Upper lobe of left lung (tissue), 6 donors: ENCODE measurements around the gene PCGF1. TPM values are rescaled to one million over a fixed set of nuclear protein-coding genes. Genes with fewer than 3 reads are reported as not detected.

Experiments used
- ATAC-seq, 2 donors: fragments of 200-7000 bp; cut with Tn5 transposase; one replicate each; pipeline ENCODE4 v1.9.1; 2022; ENCODE audit warnings: mild to moderate bottlenecking in 2 of 2, moderate library complexity in 2 of 2; ENCODE audit not compliant: low FRiP score in 2 of 2
- DNase-seq, 2 donors: peaks; one replicate each; pipeline ENCODE4 v3.0.0-alpha.2; 2019 to 2020
- H3K27ac ChIP-seq, 4 donors: fragments of 200-600 bp; sonication (generic); one replicate each; pipeline ENCODE4 v1.5.1; 2016 to 2019
- H3K27me3 ChIP-seq, 4 donors: fragments of 200-600 bp; sonication (generic); one replicate each; pipeline ENCODE4 v1.5.1; 2017 to 2019
- H3K36me3 ChIP-seq, 4 donors: fragments of 200-600 bp; sonication (generic); one replicate each; pipeline ENCODE4 v1.5.1; 2016 to 2019
- H3K4me1 ChIP-seq, 4 donors: fragments of 200-600 bp; sonication (generic); one replicate each; pipeline ENCODE4 v1.5.1; 2018 to 2019
- H3K4me3 ChIP-seq, 4 donors: fragments of 200-600 bp; sonication (generic); one replicate each; pipeline ENCODE4 v1.5.1; 2017 to 2019; ENCODE audit warnings: mild to moderate bottlenecking in 2 of 4, moderate library complexity in 1 of 4
- H3K9me3 ChIP-seq, 4 donors: fragments of 200-600 bp; sonication (generic); one replicate each; pipeline ENCODE4 v1.5.1; 2018 to 2019
- CTCF ChIP-seq, 6 experiments: fragments of 450-650 bp in 4 of 6; fragments of 200-600 bp in 2 of 6; sonication (generic) in 2 of 6; IDR thresholded peaks; one replicate each; pipeline ENCODE4 v1.5.1; 2016 to 2019; ENCODE audit warnings: antibody characterized with exemption in 6 of 6
- EP300 ChIP-seq, 4 donors: sonication (generic); formaldehyde crosslinking; IDR thresholded peaks; one replicate each; pipeline ENCODE4 v1.5.1; 2017; ENCODE audit warnings: antibody characterized with exemption in 4 of 4, control low read depth in 2 of 4
- POLR2A ChIP-seq, 4 donors: fragments of 450-650 bp; IDR thresholded peaks; one replicate each; pipeline ENCODE4 v1.5.1; 2016 to 2017; ENCODE audit warnings: antibody characterized with exemption in 4 of 4, mild to moderate bottlenecking in 2 of 4
- POLR2AphosphoS5 ChIP-seq, 2 donors: sonication (generic); formaldehyde crosslinking; IDR thresholded peaks; one replicate each; pipeline ENCODE4 v1.5.1; 2017; ENCODE audit warnings: antibody characterized with exemption in 2 of 2
- WGBS, 2 donors: methylation state at CpG; one replicate each; pipeline ENCODE4 v1.1.5; 2017 to 2018; 5-methylcytosine and 5-hydroxymethylcytosine counted together
- total RNA-seq, 6 donors: library from RNA; depleted of rRNA in 4 of 6; stranded (reverse); fragments of >200 nt in 4 of 6; gene quantifications; one replicate each; pipeline versions ENCODE4 v1.1.0 to v1.2.1, GENCODE V29; 2016 to 2021
- donor health status: DM: no; HTN: no; CAD: no; lungs with moderate emphysema.
- donor health status: DM: no; HTN: yes; CAD: no; lungs with severe emphysema.

Gene PCGF1
- total RNA-seq, 6 donors from 2014 or later, result 15.4 to 43.2 (median 34.6) TPM

- Histone ChIP-seq H3K4me1 (peaks cover 33 to 62% (median 47%) of the 10 kb centered on the region in 4 donors), H3K36me3 (peaks cover 0 to 22% (median 6%) of the 10 kb centered on the region in 4 donors), H3K4me3 (peak overlapping the region in 2 of 4 donors; percentile 10 to 62), H3K27ac (peak overlapping the region in 2 of 4 donors; percentile 97 to 100), H3K9me3 (no peaks in the 10 kb centered on the region), H3K27me3 (peaks cover 0 to 7% (median 0%) of the 10 kb centered on the region in 4 donors)
- DNase-seq (no peak), ATAC-seq (no peak)
- TF ChIP-seq CTCF (IDR thresholded peaks at IDR 0.05) (no peak), POLR2AphosphoS5 (IDR thresholded peaks at IDR 0.05) (no peak), EP300 (IDR thresholded peaks at IDR 0.05) (no peak), POLR2A (IDR thresholded peaks at IDR 0.05) (no peak)
- WGBS, 2 donors, result 94 to 96% methylated on average over 14 of the region's 14 CpGs
Observed at GRCh38 chr2:74505448-74506246, 1.8 kb downstream of the PCGF1 start.

GRCh38 chr2:74504591-74504990 is 2.9 kb downstream of the PCGF1 start:
- no peak for ATAC-seq
- Histone ChIP-seq H3K36me3 (peaks cover 0 to 22% (median 6%) of the 10 kb centered on the region in 4 donors), H3K27ac (no peak overlapping the region), H3K4me3 (peak overlapping the region in 1 of 4 donors; percentile 74), H3K4me1 (peaks cover 35 to 67% (median 50%) of the 10 kb centered on the region in 4 donors), H3K9me3 (no peaks in the 10 kb centered on the region), H3K27me3 (peaks cover 0 to 17% (median under 1%) of the 10 kb centered on the region in 4 donors)
- WGBS, 2 donors, result 95 to 98% methylated on average over 3 of the region's 3 CpGs
- TF ChIP-seq POLR2A (IDR thresholded peaks at IDR 0.05) (no peak), CTCF (IDR thresholded peaks at IDR 0.05) (no peak), EP300 (IDR thresholded peaks at IDR 0.05) (no peak), POLR2AphosphoS5 (IDR thresholded peaks at IDR 0.05) (no peak)
- no peak for DNase-seq

GRCh38 chr2:74503506-74504475 is 3.7 kb downstream of the PCGF1 start:
- H3K27me3 ChIP-seq, result peaks cover 0 to 25% (median 4%) of the 10 kb centered on the region in 4 donors

More at GRCh38 chr2:74503506-74504475, 3.7 kb downstream of the PCGF1 start:
- DNase-seq (peak in 1 of 2 donors; percentile 51), ATAC-seq (no peak)
- Histone ChIP-seq H3K4me1 (peaks cover 43 to 75% (median 58%) of the 10 kb centered on the region in 4 donors), H3K27ac (peak overlapping the region; percentile 64 to 90 (median 82)), H3K4me3 (peak overlapping the region; percentile 18 to 74 (median 56)), H3K9me3 (no peaks in the 10 kb centered on the region), H3K36me3 (peaks cover 0 to 22% (median 6%) of the 10 kb centered on the region in 4 donors)
- WGBS, 2 donors, result 57 to 76% methylated on average over 25 to 45 of the region's 45 CpGs
- TF ChIP-seq POLR2A (IDR thresholded peaks at IDR 0.05), result no peak
- TF ChIP-seq EP300 (IDR thresholded peaks at IDR 0.05), result no peak
- TF ChIP-seq POLR2AphosphoS5 (IDR thresholded peaks at IDR 0.05), result no peak
- TF ChIP-seq CTCF (IDR thresholded peaks at IDR 0.05), result no peak
